GM23248 (cell line): Measurements from ENCODE around the gene CCNY.

Experiments used
- EZH2 ChIP-seq: fragments of 200-600 bp; sonication (generic); IDR thresholded peaks from 2 replicates; pipeline ENCODE4 v1.6.1; 2018; ENCODE audit warnings: antibody characterized with exemption, mild to moderate bottlenecking; ENCODE audit not compliant: insufficient read depth, poor library complexity, severe bottlenecking
- EZH2phosphoT487 ChIP-seq: fragments of 200-600 bp; sonication (generic); IDR thresholded peaks from 2 replicates; pipeline ENCODE4 v1.6.1; 2018; ENCODE audit warnings: antibody characterized with exemption, moderate library complexity, mild to moderate bottlenecking, low read depth; ENCODE audit not compliant: insufficient read depth

- TF ChIP-seq EZH2 (no peak), EZH2phosphoT487 (no peak)
These were observed 218.2 kb downstream of the CCNY start for GRCh38 chr10:35554461-35555056.
